GM12872 (cell line): Measurements from ENCODE around the gene CAMK1G.

Source experiments
- TF ChIP-seq, protein P1 (sequence below): IDR thresholded peaks from 3 replicates; pipeline ENCODE4 v1.5.1; 2011; ENCODE audit warnings: low read depth, mild to moderate bottlenecking, low read length, moderate library complexity; ENCODE audit not compliant: insufficient read depth

CAMK1G gene

DNA sequence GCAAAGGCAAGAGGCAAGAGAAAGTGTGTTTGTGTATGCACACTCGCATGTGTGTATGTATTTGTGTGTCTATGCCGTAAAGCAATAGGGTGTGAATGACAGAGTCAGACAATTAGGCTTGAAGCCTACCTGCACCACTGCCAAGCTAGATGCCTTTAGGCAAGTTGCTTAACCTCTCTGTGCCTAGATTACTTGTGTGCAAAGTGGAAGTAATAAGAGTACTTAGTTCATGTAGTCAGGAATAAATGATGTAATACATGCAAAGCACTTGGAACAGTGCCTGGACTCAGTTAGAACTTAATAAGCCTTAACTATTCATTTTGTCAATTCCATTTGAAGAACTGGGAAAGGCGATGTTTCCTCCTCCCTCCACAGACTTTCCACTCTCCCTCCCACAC lies 37.0 kb downstream of the CAMK1G start:
- TF ChIP-seq, protein P1, sequence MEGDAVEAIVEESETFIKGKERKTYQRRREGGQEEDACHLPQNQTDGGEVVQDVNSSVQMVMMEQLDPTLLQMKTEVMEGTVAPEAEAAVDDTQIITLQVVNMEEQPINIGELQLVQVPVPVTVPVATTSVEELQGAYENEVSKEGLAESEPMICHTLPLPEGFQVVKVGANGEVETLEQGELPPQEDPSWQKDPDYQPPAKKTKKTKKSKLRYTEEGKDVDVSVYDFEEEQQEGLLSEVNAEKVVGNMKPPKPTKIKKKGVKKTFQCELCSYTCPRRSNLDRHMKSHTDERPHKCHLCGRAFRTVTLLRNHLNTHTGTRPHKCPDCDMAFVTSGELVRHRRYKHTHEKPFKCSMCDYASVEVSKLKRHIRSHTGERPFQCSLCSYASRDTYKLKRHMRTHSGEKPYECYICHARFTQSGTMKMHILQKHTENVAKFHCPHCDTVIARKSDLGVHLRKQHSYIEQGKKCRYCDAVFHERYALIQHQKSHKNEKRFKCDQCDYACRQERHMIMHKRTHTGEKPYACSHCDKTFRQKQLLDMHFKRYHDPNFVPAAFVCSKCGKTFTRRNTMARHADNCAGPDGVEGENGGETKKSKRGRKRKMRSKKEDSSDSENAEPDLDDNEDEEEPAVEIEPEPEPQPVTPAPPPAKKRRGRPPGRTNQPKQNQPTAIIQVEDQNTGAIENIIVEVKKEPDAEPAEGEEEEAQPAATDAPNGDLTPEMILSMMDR: no peak

- TF ChIP-seq, protein P1: no peak
Measured at GRCh38 chr1:209621286-209621685, 37.8 kb downstream of the CAMK1G start.

DNA sequence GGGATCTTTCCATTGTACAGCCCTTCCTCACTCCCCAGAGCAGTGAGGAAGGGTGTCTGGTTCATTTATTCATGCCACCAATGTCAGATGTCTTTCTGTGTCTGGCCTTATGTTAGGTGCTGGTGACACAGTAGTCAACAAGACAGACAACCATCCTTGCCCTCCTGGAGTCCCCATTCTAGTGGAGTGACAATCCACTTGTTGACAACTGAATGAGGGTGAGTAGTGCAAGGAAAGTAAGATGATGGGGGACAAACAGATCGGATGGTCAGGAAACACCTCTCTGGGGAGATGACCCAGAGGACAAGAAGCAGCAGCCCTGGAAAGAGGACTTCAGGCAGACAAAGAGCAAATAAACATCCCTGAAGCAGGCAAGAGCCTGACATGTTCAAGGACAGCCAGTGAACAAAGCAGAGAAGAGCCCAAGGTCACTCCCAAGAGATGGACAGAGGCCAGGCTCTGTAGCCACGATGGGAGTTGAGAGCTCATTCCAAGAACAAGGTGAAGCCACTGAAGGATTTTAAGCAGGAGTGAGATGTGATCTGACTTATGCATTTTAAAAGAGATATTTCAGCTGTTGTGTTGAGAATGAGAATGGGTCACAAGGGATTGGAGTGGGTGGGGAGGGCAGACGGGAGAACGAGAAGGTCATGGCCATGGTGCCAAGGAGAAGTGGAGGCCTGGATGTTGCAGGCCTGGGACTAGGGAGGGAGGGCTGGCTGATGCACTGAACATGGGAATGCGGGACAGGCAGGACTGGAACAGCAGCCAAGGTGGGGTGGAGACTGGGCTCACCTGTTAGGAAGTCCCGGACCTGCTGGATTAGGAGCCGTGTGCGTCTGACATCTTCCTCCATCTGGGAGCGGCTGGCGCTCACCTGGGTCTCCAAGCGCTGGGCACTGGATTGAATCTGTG lies 38.5 kb downstream of the CAMK1G start:
- TF ChIP-seq, protein P1: no peak

- TF ChIP-seq, protein P1: no peak
Measured at GRCh38 chr1:209622841-209623829, 39.6 kb downstream of the CAMK1G start.

GRCh38 chr1:209624558-209625549 lies 41.3 kb downstream of the CAMK1G start:
- TF ChIP-seq, protein P1: no peak

DNA sequence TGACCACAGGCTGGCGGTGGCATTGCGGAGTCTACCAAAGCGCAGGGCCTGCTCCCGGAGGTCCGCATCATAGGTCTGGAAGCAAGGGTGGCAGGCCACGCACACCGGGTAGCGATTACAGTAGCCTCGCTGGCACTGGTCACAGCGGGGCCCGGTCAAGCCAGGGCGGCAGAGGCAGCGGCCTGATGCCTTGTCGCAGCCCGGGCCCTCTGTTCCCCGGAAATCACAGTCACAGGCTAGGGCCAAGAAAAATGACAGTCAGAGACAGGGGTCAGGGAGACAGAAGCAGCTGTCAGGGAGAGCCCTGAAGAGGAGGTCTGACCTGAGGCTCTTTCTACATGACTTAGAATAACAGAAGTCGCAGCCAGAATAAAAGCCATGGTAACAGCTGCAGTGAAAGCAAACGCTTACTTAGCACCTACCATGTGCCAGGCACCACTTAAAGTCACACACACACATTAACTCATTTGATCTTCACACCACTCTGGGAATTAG lies 42.3 kb downstream of the CAMK1G start:
- TF ChIP-seq, protein P1: no peak
